WTC11 (cell line): ENCODE data around the gene NUP35. TPM values are rescaled to one million over a fixed set of nuclear protein-coding genes. Genes with fewer than 3 reads are reported as not detected.

Source experiments
- ATAC-seq: fragments of 200-7000 bp; cut with Tn5 transposase; 2 replicates; pipeline ENCODE4 v1.10.0; 2021; ENCODE audit warnings: mild to moderate bottlenecking, moderate library complexity
- CTCF ChIA-PET: fragments of 300-600 bp; sonication (Branson Sonifier 250); formaldehyde crosslinking; loops from one replicate; lab custom pipeline; 2021; ENCODE audit warnings: antibody characterized with exemption; lab: Charles Lee
- POLR2A ChIA-PET: fragments of 350-600 bp; sonication (Branson Sonifier 250); formaldehyde crosslinking; loops from one replicate; lab custom pipeline; 2021; ENCODE audit warnings: antibody characterized with exemption; lab: Charles Lee
- DNase-seq: peaks from one replicate; pipeline ENCODE4 v3.0.0; 2021; ENCODE audit warnings: low spot score
- H3K27ac Mint-ChIP-seq: 2 replicates; pipeline ENCODE4 v1.8.0; 2021; ENCODE audit warnings: mixed read lengths
- H3K27me3 Mint-ChIP-seq: 2 replicates; pipeline ENCODE4 v1.8.0; 2021; ENCODE audit warnings: low read depth, mild to moderate bottlenecking, moderate library complexity, mixed read lengths
- H3K36me3 Mint-ChIP-seq: 2 replicates; pipeline ENCODE4 v1.8.0; 2021; ENCODE audit warnings: mixed read lengths
- H3K4me1 Mint-ChIP-seq: 2 replicates; pipeline ENCODE4 v1.8.0; 2022; ENCODE audit warnings: mixed read lengths
- H3K4me3 Mint-ChIP-seq: 2 replicates; pipeline ENCODE4 v1.8.0; 2021; ENCODE audit warnings: mild to moderate bottlenecking, moderate library complexity, mixed read lengths
- H3K9me3 Mint-ChIP-seq: 2 replicates; pipeline ENCODE4 v1.8.0; 2021; ENCODE audit warnings: mixed read lengths
- ATF1 ChIP-seq: sonication (generic); formaldehyde crosslinking; IDR thresholded peaks from 2 replicates; pipeline ENCODE4 v1.8.1; 2023; ENCODE audit warnings: mild to moderate bottlenecking, moderate library complexity, missing genetic modification reagents
- CBFB ChIP-seq: sonication (generic); formaldehyde crosslinking; IDR thresholded peaks from 2 replicates; pipeline ENCODE4 v1.8.1; 2022; ENCODE audit warnings: mild to moderate bottlenecking, low read depth, missing genetic modification reagents
- ESRRA ChIP-seq: sonication (generic); formaldehyde crosslinking; IDR thresholded peaks from 2 replicates; pipeline ENCODE4 v1.8.1; 2022; ENCODE audit warnings: mild to moderate bottlenecking, missing genetic modification reagents, borderline replicate concordance
- FOXP1 ChIP-seq: sonication (generic); formaldehyde crosslinking; IDR thresholded peaks from 2 replicates; pipeline ENCODE4 v1.8.0; 2022; ENCODE audit warnings: missing genetic modification reagents, mild to moderate bottlenecking, moderate library complexity, borderline replicate concordance
- JAZF1 ChIP-seq: fragments of 250-450 bp; sonication (Bioruptor Pico); IDR thresholded peaks from 2 replicates; pipeline ENCODE4 v1.9.0; 2021; ENCODE audit warnings: moderate library complexity, mild to moderate bottlenecking, inconsistent platforms
- NFYB ChIP-seq: sonication (generic); formaldehyde crosslinking; conservative IDR thresholded peaks from 2 replicates; pipeline ENCODE4 v1.8.0; 2022; ENCODE audit warnings: low read depth, missing genetic modification reagents
- NR1H2 ChIP-seq: sonication (generic); formaldehyde crosslinking; IDR thresholded peaks from 2 replicates; pipeline ENCODE4 v1.9.0; 2021; ENCODE audit warnings: mild to moderate bottlenecking, moderate library complexity, missing genetic modification reagents
- NR3C1 ChIP-seq: sonication (generic); formaldehyde crosslinking; conservative IDR thresholded peaks from 2 replicates; pipeline ENCODE4 v1.8.1; 2023; ENCODE audit warnings: low read depth, mild to moderate bottlenecking, missing genetic modification reagents
- SMAD3 ChIP-seq: sonication (generic); formaldehyde crosslinking; IDR thresholded peaks from 2 replicates; pipeline ENCODE4 v1.8.0; 2022; ENCODE audit warnings: missing genetic modification reagents, mild to moderate bottlenecking, borderline replicate concordance
- ZBTB21 ChIP-seq: sonication (generic); formaldehyde crosslinking; IDR thresholded peaks from 2 replicates; pipeline ENCODE4 v1.8.1; 2023; ENCODE audit warnings: mild to moderate bottlenecking, missing genetic modification reagents, borderline replicate concordance
- ZNF121 ChIP-seq: sonication (generic); formaldehyde crosslinking; IDR thresholded peaks from 2 replicates; pipeline ENCODE4 v1.8.0; 2023; ENCODE audit warnings: missing genetic modification reagents
- ZNF138 ChIP-seq: sonication (generic); formaldehyde crosslinking; conservative IDR thresholded peaks from 2 replicates; pipeline ENCODE4 v1.8.1; 2022; ENCODE audit warnings: mild to moderate bottlenecking, moderate library complexity, missing genetic modification reagents
- ZNF263 ChIP-seq: sonication (generic); formaldehyde crosslinking; IDR thresholded peaks from 2 replicates; pipeline ENCODE4 v1.8.1; 2022; ENCODE audit warnings: low read depth, mild to moderate bottlenecking, moderate library complexity, missing genetic modification reagents
- ZNF317 ChIP-seq: sonication (generic); formaldehyde crosslinking; IDR thresholded peaks from 2 replicates; pipeline ENCODE4 v1.8.1; 2023; ENCODE audit warnings: low read depth, mild to moderate bottlenecking, moderate library complexity, missing genetic modification reagents, borderline replicate concordance
- total RNA-seq: library from RNA; stranded (reverse); gene quantifications from 3 replicates; pipeline ENCODE4 v1.2.3, GENCODE V29; 2021
- TF ChIP-seq, protein P1 (sequence below): sonication (generic); formaldehyde crosslinking; IDR thresholded peaks from 2 replicates; pipeline ENCODE4 v1.8.1; 2023; ENCODE audit warnings: mild to moderate bottlenecking, missing genetic modification reagents, moderate library complexity
- TF ChIP-seq, protein P2 (sequence below): sonication (generic); formaldehyde crosslinking; IDR thresholded peaks from 2 replicates; pipeline ENCODE4 v1.8.1; 2023; ENCODE audit warnings: mild to moderate bottlenecking, missing genetic modification reagents
- TF ChIP-seq, protein P3 (sequence below): sonication (generic); formaldehyde crosslinking; IDR thresholded peaks from 2 replicates; pipeline ENCODE4 v1.8.0; 2022; ENCODE audit warnings: missing genetic modification reagents
- TF ChIP-seq, protein P4 (sequence below): sonication (generic); formaldehyde crosslinking; IDR thresholded peaks from 2 replicates; pipeline ENCODE4 v1.8.1; 2022; ENCODE audit warnings: mild to moderate bottlenecking, missing genetic modification reagents, moderate library complexity, borderline replicate concordance

NUP35 gene
- total RNA-seq, 1 experiment from 2014 or later, result 39.5 TPM

DNA sequence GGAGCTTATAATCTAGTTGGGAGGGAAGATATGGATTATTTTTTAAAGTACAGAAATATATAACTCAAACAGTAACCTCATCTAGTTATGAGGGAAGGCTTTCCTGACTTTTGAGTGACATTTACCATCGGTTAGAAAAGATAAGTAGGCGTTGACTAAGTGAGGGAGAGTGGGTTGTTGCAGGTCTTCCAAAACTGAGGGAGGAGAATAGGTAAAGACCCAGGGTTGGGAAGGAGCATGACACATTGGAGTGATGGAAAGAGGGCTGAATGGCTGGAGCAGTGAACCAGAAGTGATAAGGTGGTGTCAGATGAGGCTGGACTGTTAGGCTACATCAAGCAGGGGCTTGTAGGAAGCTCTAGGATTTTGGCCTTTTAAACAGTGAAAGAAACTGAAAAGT lies 10.6 kb upstream of the NUP35 start:
- DNase-seq (no peak), ATAC-seq (no peak)
- POLR2A ChIA-PET, result no interaction called here
- H3K27me3 Mint-ChIP-seq, result no peaks in the 10 kb centered on the region
- H3K36me3 Mint-ChIP-seq, result no peaks in the 10 kb centered on the region
- no peaks in the 10 kb centered on the region for H3K4me1 Mint-ChIP-seq
- no peak for TF ChIP-seq ZBTB21 (CRISPR knock-in tag)
- TF ChIP-seq ZNF263 (CRISPR knock-in tag), result no peak
- TF ChIP-seq, protein P1, sequence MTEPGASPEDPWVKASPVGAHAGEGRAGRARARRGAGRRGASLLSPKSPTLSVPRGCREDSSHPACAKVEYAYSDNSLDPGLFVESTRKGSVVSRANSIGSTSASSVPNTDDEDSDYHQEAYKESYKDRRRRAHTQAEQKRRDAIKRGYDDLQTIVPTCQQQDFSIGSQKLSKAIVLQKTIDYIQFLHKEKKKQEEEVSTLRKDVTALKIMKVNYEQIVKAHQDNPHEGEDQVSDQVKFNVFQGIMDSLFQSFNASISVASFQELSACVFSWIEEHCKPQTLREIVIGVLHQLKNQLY (CRISPR knock-in tag), result no peak
- no peak for TF ChIP-seq FOXP1 (CRISPR knock-in tag)
- TF ChIP-seq, protein P2, sequence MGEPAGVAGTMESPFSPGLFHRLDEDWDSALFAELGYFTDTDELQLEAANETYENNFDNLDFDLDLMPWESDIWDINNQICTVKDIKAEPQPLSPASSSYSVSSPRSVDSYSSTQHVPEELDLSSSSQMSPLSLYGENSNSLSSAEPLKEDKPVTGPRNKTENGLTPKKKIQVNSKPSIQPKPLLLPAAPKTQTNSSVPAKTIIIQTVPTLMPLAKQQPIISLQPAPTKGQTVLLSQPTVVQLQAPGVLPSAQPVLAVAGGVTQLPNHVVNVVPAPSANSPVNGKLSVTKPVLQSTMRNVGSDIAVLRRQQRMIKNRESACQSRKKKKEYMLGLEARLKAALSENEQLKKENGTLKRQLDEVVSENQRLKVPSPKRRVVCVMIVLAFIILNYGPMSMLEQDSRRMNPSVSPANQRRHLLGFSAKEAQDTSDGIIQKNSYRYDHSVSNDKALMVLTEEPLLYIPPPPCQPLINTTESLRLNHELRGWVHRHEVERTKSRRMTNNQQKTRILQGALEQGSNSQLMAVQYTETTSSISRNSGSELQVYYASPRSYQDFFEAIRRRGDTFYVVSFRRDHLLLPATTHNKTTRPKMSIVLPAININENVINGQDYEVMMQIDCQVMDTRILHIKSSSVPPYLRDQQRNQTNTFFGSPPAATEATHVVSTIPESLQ (CRISPR knock-in tag), result no peak
- no peak overlapping the region for H3K4me3 Mint-ChIP-seq
- no peaks in the 10 kb centered on the region for H3K9me3 Mint-ChIP-seq
- CTCF ChIA-PET, result no interaction called here
- no peak overlapping the region for H3K27ac Mint-ChIP-seq

DNA sequence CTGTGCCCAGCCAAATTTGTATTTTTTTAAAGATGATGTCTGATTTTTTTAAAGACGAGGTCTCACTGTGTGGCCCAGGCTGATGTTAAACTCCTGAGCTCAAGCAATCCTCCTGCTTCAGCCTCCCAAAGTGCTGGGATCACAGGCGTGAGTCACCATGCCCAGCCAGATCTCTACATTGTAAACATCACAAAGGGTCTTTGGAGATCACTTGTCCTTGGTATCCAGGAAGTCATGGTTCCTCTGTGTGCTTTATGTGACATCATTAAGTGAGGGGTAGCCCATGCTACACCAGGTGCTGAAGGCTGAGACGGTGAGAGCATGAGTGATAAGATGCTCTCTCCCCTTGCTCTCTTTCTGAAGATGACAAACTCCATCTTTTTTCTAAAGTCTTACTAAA lies 7.0 kb upstream of the NUP35 start:
- no peak overlapping the region for H3K27ac Mint-ChIP-seq
- ChIA-PET POLR2A (no interaction called here), CTCF (no interaction called here)
- no peaks in the 10 kb centered on the region for H3K9me3 Mint-ChIP-seq
- ATAC-seq (peak; percentile 52; the same call in 1 of the 2 replicates), DNase-seq (no peak)
- H3K4me3 Mint-ChIP-seq, result no peak overlapping the region
- peaks cover 4% of the 10 kb centered on the region for H3K4me1 Mint-ChIP-seq
- H3K27me3 Mint-ChIP-seq, result no peaks in the 10 kb centered on the region; the same call in 1 of the 2 replicates
- H3K36me3 Mint-ChIP-seq, result no peaks in the 10 kb centered on the region
- TF ChIP-seq NR3C1 (no peak), NFYB (CRISPR knock-in tag) (no peak), SMAD3 (no peak), ZNF121 (CRISPR knock-in tag) (no peak), ZNF317 (no peak), JAZF1 (CRISPR knock-in tag) (no peak), ATF1 (CRISPR knock-in tag) (no peak), CBFB (no peak), ESRRA (CRISPR knock-in tag) (no peak), NR1H2 (CRISPR knock-in tag) (no peak), ZNF138 (CRISPR knock-in tag) (no peak)
- TF ChIP-seq, protein P2 (CRISPR knock-in tag), result no peak
- TF ChIP-seq, protein P3, sequence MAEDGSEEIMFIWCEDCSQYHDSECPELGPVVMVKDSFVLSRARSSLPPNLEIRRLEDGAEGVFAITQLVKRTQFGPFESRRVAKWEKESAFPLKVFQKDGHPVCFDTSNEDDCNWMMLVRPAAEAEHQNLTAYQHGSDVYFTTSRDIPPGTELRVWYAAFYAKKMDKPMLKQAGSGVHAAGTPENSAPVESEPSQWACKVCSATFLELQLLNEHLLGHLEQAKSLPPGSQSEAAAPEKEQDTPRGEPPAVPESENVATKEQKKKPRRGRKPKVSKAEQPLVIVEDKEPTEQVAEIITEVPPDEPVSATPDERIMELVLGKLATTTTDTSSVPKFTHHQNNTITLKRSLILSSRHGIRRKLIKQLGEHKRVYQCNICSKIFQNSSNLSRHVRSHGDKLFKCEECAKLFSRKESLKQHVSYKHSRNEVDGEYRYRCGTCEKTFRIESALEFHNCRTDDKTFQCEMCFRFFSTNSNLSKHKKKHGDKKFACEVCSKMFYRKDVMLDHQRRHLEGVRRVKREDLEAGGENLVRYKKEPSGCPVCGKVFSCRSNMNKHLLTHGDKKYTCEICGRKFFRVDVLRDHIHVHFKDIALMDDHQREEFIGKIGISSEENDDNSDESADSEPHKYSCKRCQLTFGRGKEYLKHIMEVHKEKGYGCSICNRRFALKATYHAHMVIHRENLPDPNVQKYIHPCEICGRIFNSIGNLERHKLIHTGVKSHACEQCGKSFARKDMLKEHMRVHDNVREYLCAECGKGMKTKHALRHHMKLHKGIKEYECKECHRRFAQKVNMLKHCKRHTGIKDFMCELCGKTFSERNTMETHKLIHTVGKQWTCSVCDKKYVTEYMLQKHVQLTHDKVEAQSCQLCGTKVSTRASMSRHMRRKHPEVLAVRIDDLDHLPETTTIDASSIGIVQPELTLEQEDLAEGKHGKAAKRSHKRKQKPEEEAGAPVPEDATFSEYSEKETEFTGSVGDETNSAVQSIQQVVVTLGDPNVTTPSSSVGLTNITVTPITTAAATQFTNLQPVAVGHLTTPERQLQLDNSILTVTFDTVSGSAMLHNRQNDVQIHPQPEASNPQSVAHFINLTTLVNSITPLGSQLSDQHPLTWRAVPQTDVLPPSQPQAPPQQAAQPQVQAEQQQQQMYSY (CRISPR knock-in tag), result no peak
- TF ChIP-seq, protein P1 (CRISPR knock-in tag), result no peak
- TF ChIP-seq, protein P4, sequence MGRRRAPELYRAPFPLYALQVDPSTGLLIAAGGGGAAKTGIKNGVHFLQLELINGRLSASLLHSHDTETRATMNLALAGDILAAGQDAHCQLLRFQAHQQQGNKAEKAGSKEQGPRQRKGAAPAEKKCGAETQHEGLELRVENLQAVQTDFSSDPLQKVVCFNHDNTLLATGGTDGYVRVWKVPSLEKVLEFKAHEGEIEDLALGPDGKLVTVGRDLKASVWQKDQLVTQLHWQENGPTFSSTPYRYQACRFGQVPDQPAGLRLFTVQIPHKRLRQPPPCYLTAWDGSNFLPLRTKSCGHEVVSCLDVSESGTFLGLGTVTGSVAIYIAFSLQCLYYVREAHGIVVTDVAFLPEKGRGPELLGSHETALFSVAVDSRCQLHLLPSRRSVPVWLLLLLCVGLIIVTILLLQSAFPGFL, result no peak
